Measurements from ENCODE around the gene MYL12B.
"Not testable (repeated sequence)": the region's sequence is repeated elsewhere in the genome, so short reads cannot be mapped to it uniquely, and the experiment has no call there.

The MYL12B gene

DNA sequence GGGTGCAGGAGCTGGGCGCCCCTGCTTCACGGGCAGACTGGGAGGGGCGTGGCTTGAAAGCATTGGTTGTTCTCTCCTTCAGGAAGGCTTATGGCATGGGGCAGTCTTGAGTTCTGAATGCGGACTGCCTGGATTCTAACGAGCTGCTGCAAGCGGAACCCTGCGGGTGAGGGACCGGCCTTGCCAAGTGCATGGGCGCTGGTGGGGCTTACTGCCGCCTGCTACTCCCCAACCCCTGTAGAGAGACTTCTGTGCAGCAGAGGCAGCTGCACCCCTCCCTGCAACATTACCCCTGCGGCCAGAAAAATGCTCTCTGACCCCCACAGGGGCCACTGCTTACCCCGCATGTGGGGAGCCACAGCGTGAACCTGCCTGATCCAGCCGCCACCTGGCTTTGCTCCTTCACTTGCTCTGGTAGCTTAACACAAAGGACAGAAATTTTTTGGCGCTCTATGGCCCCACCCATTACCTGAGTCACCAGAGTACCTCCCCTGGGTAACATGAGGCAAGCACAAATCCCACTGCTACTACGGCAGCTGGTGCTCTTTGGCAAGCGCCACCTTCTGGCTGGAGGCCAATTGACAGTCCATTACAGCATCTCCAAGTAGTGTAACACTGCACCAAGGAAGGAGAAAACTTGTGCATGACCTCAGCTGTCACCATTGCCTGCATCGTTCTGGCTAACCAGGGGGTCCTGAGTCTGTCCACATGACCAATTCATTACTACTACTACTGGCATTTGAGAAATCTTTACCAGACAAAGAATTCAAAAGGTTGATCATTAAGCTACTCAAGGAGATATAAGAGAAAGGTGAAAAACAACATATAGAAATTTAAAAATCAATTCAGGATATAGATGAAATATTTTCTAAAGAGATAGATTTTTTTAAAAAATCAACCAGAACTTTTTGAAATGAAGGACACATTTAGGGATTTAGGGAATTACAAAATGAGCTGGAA, 35.4 kb downstream of the MYL12B start:
- peak; percentile 69 for DNase-seq (ENCODE audit: low spot score)

DNA sequence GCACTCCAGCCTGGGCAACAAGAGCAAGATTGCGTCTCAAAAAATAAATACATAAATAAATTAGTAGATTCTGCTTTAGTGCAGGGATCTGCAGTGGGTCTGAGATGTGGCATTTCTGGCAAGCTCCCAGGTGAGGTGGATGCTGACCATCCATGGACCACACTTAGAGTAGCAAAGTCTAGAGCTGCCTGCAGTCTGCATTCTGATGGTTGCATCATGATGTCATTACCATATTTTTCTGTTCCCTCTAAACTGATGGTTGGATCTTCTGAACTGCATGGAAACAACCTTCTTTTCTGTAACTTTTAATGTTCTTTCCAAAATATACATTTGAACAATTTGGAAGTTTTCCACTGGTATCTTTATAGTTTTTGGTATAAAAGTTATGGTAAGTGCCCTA, 42.9 kb downstream of the MYL12B start:
- DNase-seq (ENCODE audit: low spot score): no peak

DNA sequence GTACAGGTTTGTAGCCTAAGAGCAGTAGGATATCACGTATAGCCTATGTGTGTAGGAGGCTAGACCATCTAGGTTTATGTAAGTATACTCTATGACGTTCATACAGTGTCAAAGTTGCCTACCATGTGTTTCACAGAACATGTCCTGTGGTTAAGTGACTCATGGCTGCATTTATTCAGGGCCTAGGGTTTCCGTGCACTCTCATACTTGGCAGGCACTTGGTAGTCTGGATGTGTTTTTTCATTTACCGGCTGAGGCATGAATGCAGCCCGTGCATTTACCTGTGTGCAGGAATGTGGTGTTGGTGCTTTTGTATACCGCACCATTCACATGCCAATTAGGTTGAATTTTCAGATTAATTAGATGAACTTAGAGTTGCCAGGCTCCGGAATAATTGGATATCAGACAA, 43.4 kb downstream of the MYL12B start:
- DNase-seq (ENCODE audit: low spot score): no peak

DNA sequence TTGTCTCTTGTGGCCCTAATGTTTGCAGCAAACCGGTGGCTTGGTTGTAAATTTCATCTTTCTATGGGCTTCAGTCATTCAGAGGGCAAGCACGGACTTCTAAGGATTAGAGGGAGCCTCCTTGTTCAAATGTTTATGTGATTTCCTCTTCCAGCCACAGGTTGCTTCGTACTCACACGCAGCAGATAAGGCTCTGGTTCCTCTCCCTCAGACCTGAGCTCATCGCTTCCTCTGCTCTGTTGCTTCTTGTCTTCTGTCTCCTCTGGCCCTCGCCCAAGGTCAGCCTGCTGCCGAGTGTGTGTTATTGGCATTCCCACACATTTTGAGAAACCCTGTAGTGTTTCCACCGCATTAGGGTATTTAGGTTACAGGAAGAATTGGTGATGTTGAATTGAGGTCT, 44.0 kb downstream of the MYL12B start:
- no peak for DNase-seq (ENCODE audit: low spot score)

DNA sequence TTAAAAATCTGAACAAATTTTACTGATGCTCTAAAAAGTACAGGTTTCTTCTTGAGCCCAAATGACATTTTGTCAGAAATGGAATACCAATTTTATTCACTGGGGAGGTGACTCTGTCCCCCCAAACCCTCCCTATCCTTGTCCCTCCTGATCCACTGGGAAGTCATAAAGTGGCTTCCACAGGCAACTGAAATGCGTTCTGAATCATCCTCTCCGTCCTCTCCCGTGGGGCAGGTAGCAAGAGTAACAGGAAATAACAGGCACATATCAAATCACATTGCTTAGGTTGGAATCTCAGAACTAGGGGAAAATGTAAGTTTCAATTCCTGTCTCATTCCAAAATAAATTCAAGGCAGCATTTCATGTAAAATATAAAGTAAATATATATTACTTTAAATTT, 44.5 kb downstream of the MYL12B start:
- no peak for DNase-seq (ENCODE audit: low spot score)

DNA sequence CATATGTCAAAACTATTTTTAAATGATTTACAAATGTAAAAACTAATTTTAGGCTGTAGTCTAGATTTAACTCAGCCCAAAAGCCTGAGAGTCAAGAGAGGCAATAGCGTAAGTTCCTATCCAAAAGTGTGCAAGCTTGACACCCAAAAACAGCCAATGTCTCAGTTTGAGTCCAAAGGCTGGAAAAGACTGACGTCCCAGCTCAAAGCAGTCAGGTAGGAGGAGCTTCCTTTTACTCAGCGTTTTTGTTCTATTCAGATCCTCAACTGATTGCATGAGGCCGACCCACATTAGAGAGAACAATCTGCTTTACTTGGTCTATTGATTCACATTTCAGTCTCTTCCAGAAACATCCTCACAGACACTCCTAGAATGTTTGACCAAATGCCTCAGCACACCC, 51.8 kb downstream of the MYL12B start:
- DNase-seq (ENCODE audit: low spot score): no peak

DNA sequence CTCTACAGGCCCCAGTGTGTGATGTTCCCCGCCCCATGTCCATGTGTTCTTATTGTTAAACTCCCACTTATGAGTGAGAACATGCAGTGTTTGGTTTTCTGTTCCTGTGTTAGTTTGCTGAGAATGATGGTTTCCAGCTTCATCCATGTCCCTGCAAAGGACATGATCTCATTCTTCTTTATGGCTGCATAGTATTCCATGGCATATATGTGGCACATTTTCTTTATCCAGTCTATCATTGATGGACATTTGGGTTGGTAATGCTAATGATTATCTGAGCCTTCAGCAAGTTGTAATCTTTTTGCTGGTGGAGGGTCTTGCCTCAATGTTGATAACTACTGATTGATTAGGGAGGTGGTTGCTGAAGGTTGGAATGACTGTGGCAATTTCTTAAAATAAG, 53.4 kb downstream of the MYL12B start:
- DNase-seq (ENCODE audit: low spot score): not testable (repeated sequence)

DNA sequence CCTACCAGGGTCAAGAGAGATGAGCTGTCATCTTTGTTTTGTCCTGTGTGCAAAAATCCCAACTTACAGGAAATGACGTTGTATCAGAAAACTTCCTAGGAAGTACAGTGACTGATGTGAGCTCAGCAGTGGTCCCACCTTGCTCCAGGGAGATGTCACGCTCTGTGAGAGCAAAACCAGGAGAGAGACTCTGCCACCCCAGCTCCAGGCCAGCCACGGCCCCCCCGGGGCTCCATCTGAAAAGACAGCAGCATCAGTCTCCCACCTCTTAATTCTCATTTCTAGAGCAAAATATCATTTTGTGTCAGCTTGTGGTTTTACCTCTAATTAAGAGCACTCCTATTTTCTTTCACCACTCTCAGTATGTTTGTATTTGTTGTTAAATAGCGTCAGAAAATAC, 57.5 kb downstream of the MYL12B start:
- no peak for DNase-seq (ENCODE audit: low spot score)

DNA sequence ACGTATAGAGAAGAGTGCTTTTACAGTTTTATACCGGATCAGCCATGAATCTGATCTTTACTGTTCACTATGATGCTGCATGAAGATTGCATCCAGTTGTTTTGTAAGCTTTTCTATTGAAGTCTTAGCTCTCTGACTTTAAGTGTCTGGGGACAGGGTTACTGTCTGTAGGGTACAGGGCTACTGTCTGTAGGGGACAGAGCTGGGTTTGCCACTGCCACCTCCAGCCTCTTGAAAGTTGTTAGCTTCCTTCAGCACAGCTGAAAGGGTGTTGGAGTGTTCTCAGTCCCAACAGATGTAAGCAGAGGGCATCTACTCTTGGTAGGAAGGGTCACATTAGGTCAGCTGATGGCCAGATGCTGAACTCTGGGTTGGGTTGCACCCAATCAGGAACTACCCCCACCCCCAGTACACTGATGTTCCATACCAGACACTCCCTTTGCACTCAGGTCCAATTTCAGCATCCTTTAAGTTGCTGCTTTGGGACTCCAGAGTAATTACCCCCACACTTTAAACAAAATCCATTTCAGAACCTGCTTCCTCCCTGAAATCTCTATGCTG, 58.0 kb downstream of the MYL12B start:
- DNase-seq (ENCODE audit: low spot score): no peak

DNA sequence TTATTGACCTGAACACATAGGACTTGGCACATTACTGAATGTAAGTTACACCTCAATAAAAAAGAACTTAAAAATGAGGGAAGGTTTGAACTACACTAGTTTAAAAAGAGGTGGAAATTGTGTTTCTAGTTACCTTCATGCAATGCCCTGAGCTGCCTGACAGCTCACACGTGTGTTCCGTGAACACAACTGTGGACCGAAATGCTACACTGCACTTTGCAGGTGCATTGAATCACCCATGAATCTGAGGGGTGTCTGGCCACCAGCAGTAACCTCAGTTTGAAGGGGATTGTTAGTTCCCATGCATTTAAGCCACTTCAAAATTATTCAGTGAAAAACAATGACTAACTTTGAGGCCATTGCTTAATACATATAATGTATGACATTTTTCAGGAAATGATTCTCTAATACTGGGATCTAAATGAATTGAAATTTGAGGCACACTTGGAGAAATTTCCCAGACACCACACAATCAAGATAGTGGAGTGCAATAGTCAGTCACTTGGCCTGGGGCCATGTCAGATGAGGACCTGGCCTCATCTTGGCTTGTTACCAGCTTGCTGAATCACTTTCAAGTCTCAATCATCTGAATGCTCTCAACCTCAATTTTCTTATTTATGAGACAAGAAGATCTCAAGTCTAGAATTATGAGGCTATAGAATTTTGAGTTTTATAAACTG, 59.3 kb downstream of the MYL12B start:
- DNase-seq (ENCODE audit: low spot score): no peak

DNA sequence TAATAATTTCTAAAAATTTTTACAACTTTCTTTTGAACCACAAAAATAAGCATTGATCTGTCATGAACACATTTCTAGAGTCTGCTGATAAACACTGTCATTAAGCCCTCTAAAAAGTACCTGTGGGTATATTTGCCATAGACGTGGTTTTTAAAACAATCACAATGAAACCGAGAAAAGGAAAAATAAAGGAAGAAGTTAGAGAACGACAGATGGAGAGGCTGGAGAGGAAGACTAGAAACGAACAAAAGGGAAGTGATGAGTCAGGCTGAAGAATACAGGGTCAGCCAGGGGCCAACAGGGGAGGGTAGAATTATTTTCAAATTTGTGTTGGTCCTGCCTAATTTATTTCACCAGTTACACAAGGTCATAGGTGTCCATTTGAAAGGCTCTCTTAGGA, 62.0 kb downstream of the MYL12B start:
- no peak for DNase-seq (ENCODE audit: low spot score)

All from germinal center (tissue), 1 donor.